ENCODE results near the gene NPEPPS. TPM values are rescaled to one million over a fixed set of nuclear protein-coding genes. Genes with fewer than 3 reads are reported as not detected.
A peak's percentile ranks its signal among the peaks of the same experiment; 100 is the strongest.

The NPEPPS gene
- polyA plus RNA-seq, 2 donors = 110 to 115 TPM

GRCh38 chr17:47624727-47625068 lies 93.8 kb downstream of the NPEPPS start:
- WGBS, 2 donors = 37 to 40% methylated on average over 1 of the region's 1 CpG
- Histone ChIP-seq H3K27ac (ENCODE audit: low read depth in 2 of 2, low read length in 1 of 2) (no peak overlapping the region), H3K9me3 (ENCODE audit: control insufficient read depth in 2 of 2, insufficient read depth in 1 of 2, low read depth in 1 of 2, low read length in 1 of 2) (no peaks in the 10 kb centered on the region), H3K36me3 (ENCODE audit: control insufficient read depth in 2 of 2, insufficient read depth in 2 of 2, low read length in 1 of 2) (peaks cover 0 to 5% of the 10 kb centered on the region in 2 donors), H3K27me3 (ENCODE audit: control insufficient read depth in 1 of 2, insufficient read depth in 2 of 2, low read length in 2 of 2) (no peaks in the 10 kb centered on the region), H3K4me1 (ENCODE audit: control insufficient read depth in 2 of 2, insufficient read depth in 2 of 2, low read length in 1 of 2) (no peaks in the 10 kb centered on the region), H3K4me3 (ENCODE audit: low read depth in 1 of 2, low read length in 2 of 2) (no peak overlapping the region)

DNA sequence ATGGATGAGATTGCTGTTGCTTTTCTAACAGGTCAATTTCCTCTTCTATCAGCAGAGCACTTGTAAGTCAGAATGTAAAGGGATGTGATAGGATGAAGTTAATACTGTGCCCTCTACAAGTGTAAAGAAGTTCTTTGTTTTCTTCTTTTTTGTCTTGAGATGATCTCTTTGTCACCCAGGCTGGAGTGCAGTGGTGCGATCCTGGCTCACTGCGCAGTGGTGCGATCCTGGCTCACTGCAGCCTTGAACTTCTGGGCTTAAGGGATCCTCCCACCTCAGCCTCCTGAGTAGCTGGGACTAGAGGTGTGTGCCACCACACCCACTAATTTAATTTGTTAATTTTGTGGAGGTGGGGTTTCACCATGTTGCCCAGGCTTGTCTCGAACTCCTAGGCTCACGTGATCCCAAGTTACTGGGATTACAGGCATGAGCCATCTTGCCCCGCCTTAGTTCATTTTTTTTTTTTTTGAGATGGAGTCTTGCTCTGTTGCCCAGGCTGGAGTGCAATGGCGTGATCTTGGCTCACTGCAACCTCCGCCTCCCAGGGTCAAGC lies 97.2 kb downstream of the NPEPPS start:
- 87 to 94% methylated on average over 8 of the region's 8 CpGs for WGBS, 2 donors
- no peaks in the 10 kb centered on the region for H3K4me1 ChIP-seq (ENCODE audit: control insufficient read depth in 2 of 2, insufficient read depth in 2 of 2, low read length in 1 of 2)
- no peak overlapping the region for H3K4me3 ChIP-seq (ENCODE audit: low read depth in 1 of 2, low read length in 2 of 2)

GRCh38 chr17:47629826-47630225 lies 98.9 kb downstream of the NPEPPS start:
- WGBS, 2 donors = 62 to 67% methylated on average over 5 of the region's 5 CpGs
- peak overlapping the region in 1 of 2 donors; percentile 3 for H3K27ac ChIP-seq (ENCODE audit: low read depth in 2 of 2, low read length in 1 of 2)
- no peaks in the 10 kb centered on the region for H3K36me3 ChIP-seq (ENCODE audit: control insufficient read depth in 2 of 2, insufficient read depth in 2 of 2, low read length in 1 of 2)
- H3K27me3 ChIP-seq (ENCODE audit: control insufficient read depth in 1 of 2, insufficient read depth in 2 of 2, low read length in 2 of 2) = no peaks in the 10 kb centered on the region
- H3K4me1 ChIP-seq (ENCODE audit: control insufficient read depth in 2 of 2, insufficient read depth in 2 of 2, low read length in 1 of 2) = no peaks in the 10 kb centered on the region
- no peaks in the 10 kb centered on the region for H3K9me3 ChIP-seq (ENCODE audit: control insufficient read depth in 2 of 2, insufficient read depth in 1 of 2, low read depth in 1 of 2, low read length in 1 of 2)
- no peak overlapping the region for H3K4me3 ChIP-seq (ENCODE audit: low read depth in 1 of 2, low read length in 2 of 2)

More for the DNA sequence above, 97.2 kb downstream of the NPEPPS start:
- no peak overlapping the region for H3K27ac ChIP-seq (ENCODE audit: low read depth in 2 of 2, low read length in 1 of 2)
- no peaks in the 10 kb centered on the region for H3K9me3 ChIP-seq (ENCODE audit: control insufficient read depth in 2 of 2, insufficient read depth in 1 of 2, low read depth in 1 of 2, low read length in 1 of 2)
- peaks cover 0 to 2% of the 10 kb centered on the region in 2 donors for H3K36me3 ChIP-seq (ENCODE audit: control insufficient read depth in 2 of 2, insufficient read depth in 2 of 2, low read length in 1 of 2)
- H3K27me3 ChIP-seq (ENCODE audit: control insufficient read depth in 1 of 2, insufficient read depth in 2 of 2, low read length in 2 of 2) = no peaks in the 10 kb centered on the region

DNA sequence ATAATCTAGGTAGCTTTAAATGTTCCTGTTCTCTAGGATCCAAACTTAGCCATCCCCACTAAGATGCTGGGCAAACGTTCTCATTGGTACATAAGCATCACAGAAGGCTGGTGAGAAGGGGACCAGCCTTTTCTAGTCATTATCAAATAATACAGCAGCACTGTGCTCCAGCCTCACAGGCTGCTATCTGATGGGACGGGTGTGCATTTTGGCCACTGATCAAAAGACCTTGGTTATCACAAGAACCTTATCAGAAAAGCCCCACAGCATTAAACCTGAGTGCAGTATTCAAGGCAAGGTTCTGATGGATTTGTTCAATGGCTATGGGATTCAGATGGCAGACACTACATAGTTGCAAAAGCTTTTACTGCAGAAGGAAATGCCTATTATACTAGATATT lies 99.7 kb downstream of the NPEPPS start:
- Histone ChIP-seq H3K4me1 (ENCODE audit: control insufficient read depth in 2 of 2, insufficient read depth in 2 of 2, low read length in 1 of 2) (no peaks in the 10 kb centered on the region), H3K27ac (ENCODE audit: low read depth in 2 of 2, low read length in 1 of 2) (no peak overlapping the region), H3K27me3 (ENCODE audit: control insufficient read depth in 1 of 2, insufficient read depth in 2 of 2, low read length in 2 of 2) (no peaks in the 10 kb centered on the region), H3K9me3 (ENCODE audit: control insufficient read depth in 2 of 2, insufficient read depth in 1 of 2, low read depth in 1 of 2, low read length in 1 of 2) (no peaks in the 10 kb centered on the region), H3K4me3 (ENCODE audit: low read depth in 1 of 2, low read length in 2 of 2) (no peak overlapping the region), H3K36me3 (ENCODE audit: control insufficient read depth in 2 of 2, insufficient read depth in 2 of 2, low read length in 1 of 2) (no peaks in the 10 kb centered on the region)
- WGBS, 2 donors = 60 to 65% methylated on average over 2 of the region's 2 CpGs

GRCh38 chr17:47632991-47633390 lies 102.1 kb downstream of the NPEPPS start:
- Histone ChIP-seq H3K27me3 (ENCODE audit: control insufficient read depth in 1 of 2, insufficient read depth in 2 of 2, low read length in 2 of 2) (no peaks in the 10 kb centered on the region), H3K4me1 (ENCODE audit: control insufficient read depth in 2 of 2, insufficient read depth in 2 of 2, low read length in 1 of 2) (no peaks in the 10 kb centered on the region), H3K9me3 (ENCODE audit: control insufficient read depth in 2 of 2, insufficient read depth in 1 of 2, low read depth in 1 of 2, low read length in 1 of 2) (no peaks in the 10 kb centered on the region), H3K4me3 (ENCODE audit: low read depth in 1 of 2, low read length in 2 of 2) (no peak overlapping the region), H3K36me3 (ENCODE audit: control insufficient read depth in 2 of 2, insufficient read depth in 2 of 2, low read length in 1 of 2) (no peaks in the 10 kb centered on the region), H3K27ac (ENCODE audit: low read depth in 2 of 2, low read length in 1 of 2) (no peak overlapping the region)
- WGBS, 2 donors = 88 to 93% methylated on average over 3 of the region's 3 CpGs

DNA sequence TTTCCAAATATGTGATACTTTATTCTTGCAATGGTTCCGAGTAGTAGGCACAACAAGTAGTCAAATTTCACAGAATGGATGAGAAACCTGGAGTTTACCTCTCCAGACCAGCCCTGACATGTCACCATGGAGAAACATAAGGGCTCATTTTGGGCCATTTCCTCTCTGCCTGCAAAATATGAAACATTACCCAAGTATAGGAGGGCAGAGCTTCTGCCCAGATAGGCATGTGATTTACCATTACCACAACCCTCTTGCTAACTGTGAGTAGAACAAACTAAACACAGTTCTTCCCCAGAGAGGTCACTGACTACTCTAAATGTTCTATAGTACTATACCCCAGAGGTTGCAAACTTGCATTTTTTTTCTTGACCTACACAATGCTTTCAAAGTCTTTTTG lies 103.1 kb downstream of the NPEPPS start:
- H3K36me3 ChIP-seq (ENCODE audit: control insufficient read depth in 2 of 2, insufficient read depth in 2 of 2, low read length in 1 of 2) = no peaks in the 10 kb centered on the region
- no peaks in the 10 kb centered on the region for H3K27me3 ChIP-seq (ENCODE audit: control insufficient read depth in 1 of 2, insufficient read depth in 2 of 2, low read length in 2 of 2)
- no peak overlapping the region for H3K27ac ChIP-seq (ENCODE audit: low read depth in 2 of 2, low read length in 1 of 2)
- 93 to 96% methylated on average over 1 of the region's 1 CpG for WGBS, 2 donors
- no peaks in the 10 kb centered on the region for H3K9me3 ChIP-seq (ENCODE audit: control insufficient read depth in 2 of 2, insufficient read depth in 1 of 2, low read depth in 1 of 2, low read length in 1 of 2)
- H3K4me3 ChIP-seq (ENCODE audit: low read depth in 1 of 2, low read length in 2 of 2) = no peak overlapping the region
- H3K4me1 ChIP-seq (ENCODE audit: control insufficient read depth in 2 of 2, insufficient read depth in 2 of 2, low read length in 1 of 2) = no peaks in the 10 kb centered on the region

DNA sequence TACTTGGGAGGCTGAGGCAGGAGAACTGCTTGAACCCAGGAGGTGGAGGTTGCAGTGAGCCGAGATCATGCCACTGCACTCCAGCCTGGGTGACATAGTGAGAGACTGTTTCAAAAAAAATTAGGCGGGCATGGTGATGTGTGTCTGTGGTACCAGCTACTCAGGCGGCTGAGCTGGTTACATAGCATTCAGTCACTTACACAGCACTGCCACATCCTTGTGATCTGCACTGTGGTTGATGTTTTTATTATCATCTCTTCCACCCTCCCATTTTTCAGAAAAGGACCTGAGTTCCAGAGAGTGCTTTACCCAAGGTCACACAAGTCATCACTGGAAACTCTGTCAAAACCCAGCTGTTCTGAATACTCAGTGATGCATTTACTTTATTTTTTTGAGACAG lies 104.0 kb downstream of the NPEPPS start:
- Histone ChIP-seq H3K9me3 (ENCODE audit: control insufficient read depth in 2 of 2, insufficient read depth in 1 of 2, low read depth in 1 of 2, low read length in 1 of 2) (no peaks in the 10 kb centered on the region), H3K36me3 (ENCODE audit: control insufficient read depth in 2 of 2, insufficient read depth in 2 of 2, low read length in 1 of 2) (no peaks in the 10 kb centered on the region), H3K4me3 (ENCODE audit: low read depth in 1 of 2, low read length in 2 of 2) (no peak overlapping the region), H3K4me1 (ENCODE audit: control insufficient read depth in 2 of 2, insufficient read depth in 2 of 2, low read length in 1 of 2) (no peaks in the 10 kb centered on the region), H3K27ac (ENCODE audit: low read depth in 2 of 2, low read length in 1 of 2) (no peak overlapping the region), H3K27me3 (ENCODE audit: control insufficient read depth in 1 of 2, insufficient read depth in 2 of 2, low read length in 2 of 2) (no peaks in the 10 kb centered on the region)
- 93 to 98% methylated on average over 3 of the region's 3 CpGs for WGBS, 2 donors

DNA sequence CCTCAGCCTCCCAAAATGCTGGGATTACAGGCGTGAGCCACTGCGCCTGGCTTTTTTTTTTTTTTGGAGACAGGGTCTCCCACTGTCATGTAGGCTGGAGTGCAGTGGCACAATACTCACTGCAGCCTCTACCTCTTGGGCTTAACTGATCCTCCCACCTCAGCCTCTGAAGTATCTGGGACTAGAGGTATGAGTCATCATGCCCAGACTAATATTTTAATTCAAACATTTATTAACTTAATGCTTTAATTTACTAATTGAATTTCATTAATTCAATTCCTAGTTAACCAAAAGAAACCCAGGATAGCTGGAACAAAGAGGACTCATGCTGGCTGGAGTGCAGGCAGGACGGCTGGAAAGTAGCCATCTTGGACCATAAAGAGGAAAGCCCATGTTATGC lies 104.8 kb downstream of the NPEPPS start:
- H3K4me1 ChIP-seq (ENCODE audit: control insufficient read depth in 2 of 2, insufficient read depth in 2 of 2, low read length in 1 of 2) = no peaks in the 10 kb centered on the region
- no peak overlapping the region for H3K4me3 ChIP-seq (ENCODE audit: low read depth in 1 of 2, low read length in 2 of 2)
- WGBS, 2 donors = 89 to 93% methylated on average over 3 of the region's 3 CpGs
- no peaks in the 10 kb centered on the region for H3K27me3 ChIP-seq (ENCODE audit: control insufficient read depth in 1 of 2, insufficient read depth in 2 of 2, low read length in 2 of 2)
- no peaks in the 10 kb centered on the region for H3K36me3 ChIP-seq (ENCODE audit: control insufficient read depth in 2 of 2, insufficient read depth in 2 of 2, low read length in 1 of 2)
- H3K27ac ChIP-seq (ENCODE audit: low read depth in 2 of 2, low read length in 1 of 2) = no peak overlapping the region
- H3K9me3 ChIP-seq (ENCODE audit: control insufficient read depth in 2 of 2, insufficient read depth in 1 of 2, low read depth in 1 of 2, low read length in 1 of 2) = no peaks in the 10 kb centered on the region

- WGBS, 2 donors = 74 to 78% methylated on average over 2 of the region's 2 CpGs
- no peaks in the 10 kb centered on the region for H3K4me1 ChIP-seq (ENCODE audit: control insufficient read depth in 2 of 2, insufficient read depth in 2 of 2, low read length in 1 of 2)
- H3K27me3 ChIP-seq (ENCODE audit: control insufficient read depth in 1 of 2, insufficient read depth in 2 of 2, low read length in 2 of 2) = no peaks in the 10 kb centered on the region
- H3K36me3 ChIP-seq (ENCODE audit: control insufficient read depth in 2 of 2, insufficient read depth in 2 of 2, low read length in 1 of 2) = no peaks in the 10 kb centered on the region
- H3K4me3 ChIP-seq (ENCODE audit: low read depth in 1 of 2, low read length in 2 of 2) = no peak overlapping the region
- no peaks in the 10 kb centered on the region for H3K9me3 ChIP-seq (ENCODE audit: control insufficient read depth in 2 of 2, insufficient read depth in 1 of 2, low read depth in 1 of 2, low read length in 1 of 2)
- H3K27ac ChIP-seq (ENCODE audit: low read depth in 2 of 2, low read length in 1 of 2) = no peak overlapping the region
Observed at GRCh38 chr17:47636273-47637030, 105.5 kb downstream of the NPEPPS start.

DNA sequence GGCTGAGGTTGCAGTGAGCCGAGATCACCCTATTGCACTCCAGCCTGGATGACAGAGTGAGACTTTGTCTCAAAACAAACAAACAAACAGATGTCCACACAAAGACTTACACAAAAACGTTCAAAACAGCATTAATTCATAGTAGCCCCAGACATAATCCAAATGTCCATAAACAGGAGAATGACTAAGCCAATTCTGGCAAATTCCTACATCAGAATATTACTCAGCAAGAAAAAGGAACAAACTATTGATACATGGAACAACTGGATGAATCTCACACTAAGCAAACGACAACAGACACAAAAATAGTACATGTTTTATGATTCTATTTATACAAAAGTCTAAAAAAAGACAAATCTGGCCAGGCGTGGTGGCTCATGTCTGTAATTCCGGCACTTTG lies 108.0 kb downstream of the NPEPPS start:
- Histone ChIP-seq H3K4me1 (ENCODE audit: control insufficient read depth in 2 of 2, insufficient read depth in 2 of 2, low read length in 1 of 2) (no peaks in the 10 kb centered on the region), H3K27me3 (ENCODE audit: control insufficient read depth in 1 of 2, insufficient read depth in 2 of 2, low read length in 2 of 2) (no peaks in the 10 kb centered on the region), H3K4me3 (ENCODE audit: low read depth in 1 of 2, low read length in 2 of 2) (no peak overlapping the region), H3K9me3 (ENCODE audit: control insufficient read depth in 2 of 2, insufficient read depth in 1 of 2, low read depth in 1 of 2, low read length in 1 of 2) (no peaks in the 10 kb centered on the region), H3K36me3 (ENCODE audit: control insufficient read depth in 2 of 2, insufficient read depth in 2 of 2, low read length in 1 of 2) (no peaks in the 10 kb centered on the region), H3K27ac (ENCODE audit: low read depth in 2 of 2, low read length in 1 of 2) (no peak overlapping the region)
- 80 to 81% methylated on average over 5 of the region's 5 CpGs for WGBS, 2 donors
